ENCODE measurements around the gene ABHD2.

The ABHD2 gene

DNA sequence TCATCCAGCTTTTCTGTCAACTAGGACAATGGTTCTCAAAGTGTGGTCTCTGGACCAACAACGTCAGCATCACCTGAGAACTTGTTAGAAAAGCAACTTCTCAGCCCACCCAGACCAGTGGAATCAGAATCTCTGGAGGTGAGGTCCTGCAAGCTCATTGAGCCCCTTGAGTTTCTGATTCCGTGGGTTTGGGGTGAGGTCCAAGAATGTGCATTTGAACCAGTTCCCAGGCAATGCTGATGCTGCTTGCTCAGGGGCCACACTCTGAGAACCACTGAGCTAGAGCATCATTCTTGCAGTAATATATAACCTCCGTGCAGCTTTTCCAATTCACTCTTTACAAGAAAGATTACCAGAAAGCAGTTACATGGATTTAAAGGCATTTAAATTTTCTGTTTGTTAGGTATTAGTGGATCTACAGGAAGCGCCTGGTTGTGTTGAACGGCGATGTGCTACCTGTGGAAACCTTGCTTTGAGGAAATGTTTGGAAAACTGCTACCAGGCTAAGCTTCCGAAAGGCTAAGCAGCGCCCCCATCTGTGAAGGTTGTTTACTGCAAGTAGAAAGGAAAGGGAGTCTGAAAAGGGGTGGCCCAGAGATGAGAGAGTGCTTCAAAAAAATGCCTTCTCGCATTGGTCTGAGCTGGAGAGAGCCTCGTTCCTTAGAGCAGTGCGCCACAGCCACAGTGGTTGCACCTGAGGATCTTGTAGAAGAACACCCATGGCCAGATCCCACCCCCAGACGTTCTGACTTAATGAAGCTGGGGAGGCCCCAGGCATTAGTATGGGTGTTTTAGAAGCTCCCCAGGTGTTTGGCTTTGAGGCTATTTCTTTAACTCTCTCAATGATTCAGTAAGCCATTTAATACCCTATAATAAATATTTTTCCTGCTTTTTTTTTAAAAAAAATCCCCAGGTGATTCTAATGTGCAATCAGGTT is 83.1 kb downstream of the ABHD2 start:
- DNase-seq = no peak

DNA sequence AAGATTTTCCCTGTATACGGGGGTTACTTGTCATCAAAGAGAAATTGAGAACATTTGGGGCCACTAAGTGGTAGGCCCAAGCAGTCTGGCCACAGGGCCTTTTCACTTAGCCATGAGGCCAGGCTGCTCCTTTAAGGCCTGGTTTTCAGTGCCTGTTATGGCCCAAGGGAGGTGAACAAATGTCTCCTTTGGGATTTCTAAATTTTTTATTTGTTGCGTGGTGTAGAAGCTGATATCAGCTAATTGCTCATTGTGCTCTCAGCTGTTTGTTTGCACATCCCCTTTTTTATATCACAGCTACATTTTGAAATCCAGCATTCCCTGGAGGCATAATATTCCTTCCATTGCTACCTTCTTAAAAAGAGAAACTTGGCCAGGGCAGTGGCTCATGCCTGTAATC is 84.7 kb downstream of the ABHD2 start:
- DNase-seq = no peak

DNA sequence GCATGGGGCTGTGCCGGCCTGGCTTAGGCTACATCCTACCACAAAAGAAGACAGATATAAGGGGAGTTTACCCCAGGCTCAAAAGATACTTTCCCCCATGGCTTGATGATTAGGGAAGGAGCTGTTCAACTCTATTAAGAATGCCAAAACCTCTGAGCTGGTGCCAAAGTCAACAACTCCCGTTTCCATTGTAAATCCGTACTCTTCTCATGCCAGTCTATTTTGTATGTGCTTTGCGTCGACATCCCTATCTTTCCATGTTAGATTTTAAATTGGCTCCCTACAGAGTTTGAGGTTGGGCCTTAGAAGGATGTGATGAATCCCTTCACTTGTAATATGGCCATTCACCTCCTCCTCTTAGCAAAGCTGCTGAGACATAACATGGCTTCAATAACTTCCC is 86.2 kb downstream of the ABHD2 start:
- peak; percentile 5 for DNase-seq

DNA sequence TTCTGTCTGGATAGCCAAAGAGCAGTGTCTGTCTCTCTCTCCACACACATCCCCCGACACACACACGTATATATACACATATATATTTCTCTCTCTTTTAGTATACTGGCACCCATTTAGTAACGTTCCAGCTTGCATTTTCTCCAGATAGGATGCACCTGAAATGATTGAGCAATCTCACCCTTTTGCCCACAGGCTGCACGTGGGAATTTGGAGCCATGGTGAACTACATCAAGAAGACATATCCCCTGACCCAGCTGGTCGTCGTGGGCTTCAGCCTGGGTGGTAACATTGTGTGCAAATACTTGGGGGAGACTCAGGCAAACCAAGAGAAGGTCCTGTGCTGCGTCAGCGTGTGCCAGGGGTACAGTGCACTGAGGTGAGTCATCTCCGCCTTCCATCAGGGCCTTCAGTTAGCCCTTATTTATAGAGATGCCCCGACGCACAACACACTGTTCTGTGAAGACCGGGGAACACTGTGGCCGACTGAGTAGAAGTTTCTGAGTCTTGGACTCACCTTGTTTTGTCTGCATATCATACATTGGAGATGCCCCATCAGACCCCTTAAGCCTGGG is 87.4 kb downstream of the ABHD2 start:
- DNase-seq = no peak

DNA sequence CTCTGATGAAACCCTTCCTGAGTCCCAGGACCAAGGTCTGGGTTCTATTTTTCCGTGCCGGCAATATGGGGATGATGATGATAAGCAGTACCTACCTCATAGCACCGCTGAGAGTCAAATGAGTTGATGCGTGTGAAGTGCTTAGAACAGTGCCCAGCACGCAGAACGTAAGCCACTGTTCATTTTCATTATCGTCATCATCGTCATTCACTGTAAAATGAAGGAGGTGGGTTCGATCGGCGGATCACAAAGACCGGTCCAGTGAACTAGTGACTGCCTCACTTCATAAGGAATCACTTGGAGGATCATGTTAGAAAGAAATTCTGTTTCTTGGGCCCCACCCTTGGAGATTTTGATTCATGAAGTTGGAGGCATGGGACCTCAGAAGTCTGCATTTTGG is 88.9 kb downstream of the ABHD2 start:
- no peak for DNase-seq

DNA sequence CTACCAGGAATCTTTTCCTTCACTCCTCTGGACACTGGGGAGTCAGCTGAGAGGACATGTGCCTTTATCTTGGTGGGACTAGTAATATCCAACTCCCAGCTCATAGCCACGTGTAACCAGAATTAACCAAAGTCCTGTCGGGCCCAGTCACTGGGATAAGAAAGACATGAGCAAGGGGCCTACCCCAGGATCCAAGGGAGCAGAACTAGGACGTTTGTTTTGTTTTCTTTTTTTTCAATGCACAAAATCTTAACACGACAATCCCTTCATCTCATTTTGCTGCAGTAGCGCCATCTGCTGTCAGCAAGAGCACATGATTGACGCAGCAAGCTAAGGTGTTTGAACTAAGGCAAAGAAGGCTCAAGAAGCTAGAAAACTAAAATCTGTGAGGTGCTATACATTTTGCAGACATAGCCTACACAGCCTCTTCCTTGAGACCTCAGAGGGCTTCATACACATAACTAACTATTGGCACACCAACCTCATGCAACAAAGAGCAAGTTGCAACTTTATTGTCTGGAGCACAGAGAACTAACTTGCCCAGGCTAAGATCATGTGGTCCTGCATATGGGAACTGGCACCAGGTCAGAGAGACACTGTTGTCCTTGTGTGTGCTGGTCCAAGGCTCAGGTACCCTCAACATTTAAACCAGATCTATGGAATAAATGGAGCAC is 89.5 kb downstream of the ABHD2 start:
- DNase-seq = peak; percentile 5

DNA sequence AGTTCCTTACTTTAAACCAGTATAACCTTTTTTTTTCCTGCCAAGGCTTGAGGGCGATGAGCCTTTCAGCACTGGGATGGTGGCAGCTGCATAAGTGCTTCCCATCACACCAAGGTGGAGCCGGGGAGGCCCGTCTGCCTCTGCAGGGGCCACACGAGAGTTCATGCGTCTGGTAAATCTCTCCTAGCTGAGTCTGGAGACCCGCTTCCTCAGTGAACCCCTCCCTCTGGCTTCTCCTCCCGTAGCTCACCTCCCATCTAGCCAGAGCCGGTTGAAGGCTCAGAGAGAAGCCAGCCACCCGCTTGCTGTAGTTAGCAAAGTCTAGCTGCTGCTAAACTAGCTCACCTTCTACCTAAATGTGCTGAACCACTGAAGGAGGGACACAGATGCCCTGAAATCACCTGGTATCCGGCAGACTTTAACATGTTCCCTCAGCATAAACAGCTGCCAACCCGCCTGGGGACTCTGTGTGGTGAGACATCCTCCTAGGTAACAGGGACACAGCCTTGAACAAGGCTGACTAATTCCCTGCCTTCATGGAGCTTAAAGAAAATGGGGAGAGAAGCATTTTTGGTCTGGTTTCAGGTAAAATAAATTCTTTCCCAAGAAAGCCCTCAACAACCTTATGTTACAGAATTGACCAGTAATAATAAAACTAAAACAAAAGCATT is 90.2 kb downstream of the ABHD2 start:
- no peak for DNase-seq

DNA sequence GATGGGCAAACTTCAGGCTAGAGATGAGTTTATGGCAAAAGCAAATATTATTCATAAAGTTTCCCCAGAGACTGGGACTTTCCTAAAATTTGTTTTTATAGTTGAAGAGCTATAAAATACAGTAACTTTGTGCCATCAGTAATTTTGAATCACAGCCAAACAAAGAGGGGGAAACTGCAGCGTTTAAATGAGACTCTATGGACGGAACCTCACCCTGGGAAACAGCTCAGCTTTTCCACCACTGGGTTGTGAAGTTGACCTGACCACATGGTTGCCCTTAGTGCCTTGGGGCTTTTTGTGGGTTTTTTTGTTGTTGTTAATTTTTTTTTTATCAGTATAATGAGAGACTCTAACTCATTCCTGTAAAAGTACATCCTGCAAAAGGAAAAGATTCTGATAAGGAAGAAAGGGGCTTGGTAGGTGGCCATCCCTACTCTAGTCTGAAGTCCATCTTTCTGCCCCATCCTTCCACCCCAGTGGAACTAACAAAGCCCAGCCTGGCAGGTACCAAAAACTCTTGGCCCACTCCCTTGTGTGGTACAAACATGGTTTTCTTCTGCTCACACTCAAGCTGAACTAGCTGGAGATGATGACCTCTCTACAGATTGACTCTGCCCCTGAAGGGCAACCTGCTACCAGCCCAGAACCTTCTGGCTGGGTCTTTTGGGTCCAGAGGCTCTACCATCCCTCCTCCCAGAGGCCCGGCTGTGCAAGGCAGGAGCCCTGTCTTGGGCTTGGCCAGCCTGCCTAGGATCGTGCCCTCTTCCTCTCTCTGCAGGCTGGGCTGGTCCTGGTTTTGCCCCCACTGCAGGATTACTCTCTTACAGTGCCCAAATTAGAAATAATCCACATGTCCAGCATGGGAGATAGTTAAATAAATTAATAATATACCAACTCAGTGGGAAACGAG is 92.0 kb downstream of the ABHD2 start:
- DNase-seq = no peak

DNA sequence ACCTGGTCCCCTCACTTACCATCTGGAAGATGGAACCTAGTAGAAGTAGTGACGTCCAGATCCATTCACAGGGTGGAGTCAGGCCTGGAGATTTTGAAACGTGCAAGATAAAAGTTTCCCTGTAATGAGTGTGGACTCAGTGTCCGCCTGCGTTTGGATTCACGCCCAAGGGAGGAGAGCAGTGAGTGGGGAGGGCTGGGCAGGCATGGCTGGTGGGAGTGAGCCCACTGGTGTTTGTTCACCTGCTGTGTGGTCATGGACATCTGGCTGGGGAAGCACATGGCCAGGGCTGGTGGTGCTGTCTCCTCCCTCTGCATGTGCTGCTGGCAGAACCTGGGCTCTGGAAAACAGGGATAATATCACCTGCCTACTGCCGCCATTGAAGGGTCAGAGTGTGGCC is 96.1 kb downstream of the ABHD2 start:
- no peak for DNase-seq

DNA sequence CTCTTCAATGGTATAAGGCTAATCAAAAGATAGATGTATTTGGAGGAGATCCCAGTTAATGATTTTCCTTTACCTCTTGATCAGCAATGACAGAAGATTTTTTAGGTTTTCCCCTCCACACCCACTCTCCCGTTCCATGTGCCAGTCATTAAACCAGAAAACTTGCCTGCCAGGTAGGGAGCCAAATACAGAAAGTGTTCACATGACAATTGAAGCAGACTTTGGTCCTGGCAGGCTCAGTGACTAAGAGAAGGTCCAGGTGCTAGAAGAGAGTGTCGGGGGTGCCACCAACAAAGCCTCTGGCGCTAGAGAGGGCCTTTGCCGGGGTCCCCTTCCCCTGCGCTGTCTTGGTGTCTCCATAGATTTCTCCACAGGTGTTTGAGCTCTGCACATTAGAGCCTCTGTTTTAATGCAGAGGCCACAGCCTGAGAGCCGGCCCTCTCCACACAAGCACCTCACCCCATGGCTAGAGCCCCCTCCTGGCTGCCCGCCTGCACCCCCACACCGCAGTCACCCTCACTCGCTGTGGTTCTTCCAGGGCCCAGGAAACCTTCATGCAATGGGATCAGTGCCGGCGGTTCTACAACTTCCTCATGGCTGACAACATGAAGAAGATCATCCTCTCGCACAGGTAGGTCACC is 96.8 kb downstream of the ABHD2 start:
- no peak for DNase-seq

DNA sequence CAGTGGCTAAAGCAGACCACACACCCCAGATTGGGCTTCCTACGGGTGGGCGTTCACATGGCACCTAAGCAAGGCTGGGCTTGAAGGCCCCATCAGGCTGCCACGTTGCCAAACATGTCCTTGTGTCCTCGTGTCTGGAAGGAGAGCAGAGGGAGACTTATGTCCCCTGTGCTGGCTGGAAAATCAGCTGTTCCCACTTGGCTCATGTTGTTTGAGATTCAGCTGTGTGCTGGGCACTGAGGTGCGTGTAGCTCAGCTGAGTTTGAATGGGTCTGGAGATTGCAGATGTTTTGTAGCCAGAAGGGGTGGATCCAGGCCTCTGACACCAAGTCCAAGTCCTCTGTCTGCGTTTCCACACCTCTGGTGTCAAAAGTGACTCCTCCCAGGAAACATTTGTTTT is 98.5 kb downstream of the ABHD2 start:
- no peak for DNase-seq

DNA sequence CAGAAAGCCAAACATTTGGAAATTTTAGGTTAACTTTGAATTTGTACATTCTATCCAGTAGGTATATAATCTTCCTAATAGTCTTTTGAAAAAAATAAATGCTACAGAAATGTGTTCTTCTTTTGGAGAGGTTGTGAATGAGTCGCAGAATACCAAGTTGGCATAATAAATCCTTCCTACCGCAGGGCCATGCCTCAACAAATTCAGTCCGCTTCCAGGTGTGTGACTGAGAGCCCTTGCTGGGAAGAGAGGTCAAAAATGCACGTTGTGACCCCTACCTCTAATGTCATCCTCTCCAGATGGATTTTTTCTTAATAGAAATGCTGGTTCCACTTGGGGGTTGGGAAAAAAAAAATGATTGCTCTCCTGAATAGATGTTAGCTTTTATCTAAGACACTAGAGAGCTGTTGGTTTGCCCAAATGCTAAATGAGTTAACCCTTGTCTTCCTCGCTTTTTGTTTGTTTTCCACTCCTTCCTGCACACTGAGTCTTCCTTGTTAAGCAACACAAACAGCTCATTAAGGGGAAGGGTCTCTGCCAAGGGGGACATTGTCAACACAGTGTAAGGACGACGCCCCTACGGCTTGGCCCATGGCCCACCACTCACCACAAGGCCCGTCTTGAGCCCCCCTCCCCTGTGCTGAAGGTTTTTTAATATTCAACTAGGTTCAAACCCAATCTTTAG is 99.2 kb downstream of the ABHD2 start:
- DNase-seq = no peak

DNA sequence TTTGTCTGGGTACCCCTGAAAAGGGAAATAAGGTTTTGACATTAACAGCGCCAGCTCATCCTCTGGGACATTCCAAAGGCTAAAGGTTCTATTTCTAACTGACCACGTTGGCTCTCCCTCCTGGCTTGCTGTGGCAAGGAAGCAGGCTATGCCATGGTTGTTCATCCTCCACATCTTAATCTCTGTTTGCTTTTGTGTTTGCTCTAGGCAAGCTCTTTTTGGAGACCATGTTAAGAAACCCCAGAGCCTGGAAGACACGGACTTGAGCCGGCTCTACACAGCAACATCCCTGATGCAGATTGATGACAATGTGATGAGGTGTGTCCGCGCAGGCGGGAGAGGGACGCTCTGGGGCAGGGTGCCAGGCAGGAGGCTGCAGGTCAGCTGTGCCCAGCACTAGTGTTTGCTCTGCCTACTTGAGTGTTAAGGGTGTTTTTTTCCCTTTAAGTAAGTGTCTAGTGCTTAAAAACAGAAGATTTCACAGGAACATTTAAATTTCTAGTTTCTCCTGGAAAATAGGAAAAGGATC is 99.8 kb downstream of the ABHD2 start:
- DNase-seq = peak; percentile 6

DNA sequence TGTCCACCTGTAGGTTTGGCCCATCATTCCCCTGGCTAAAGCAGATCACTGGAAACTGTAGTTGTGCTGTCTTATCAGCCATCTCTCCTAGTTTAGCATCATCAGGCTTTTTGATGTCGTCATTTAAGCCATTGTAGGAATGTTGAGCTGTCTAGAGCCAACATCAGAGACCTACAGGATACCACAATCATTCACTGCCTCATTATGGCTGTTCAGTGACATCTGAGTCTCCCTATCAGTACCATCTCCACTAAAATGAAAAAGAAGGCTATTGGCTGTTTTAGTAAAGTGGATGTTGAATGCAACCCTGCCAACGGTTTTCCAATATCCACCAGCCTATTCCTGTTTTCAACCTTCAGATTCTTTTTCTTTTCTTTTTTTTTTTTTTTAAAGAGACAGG is 103.9 kb downstream of the ABHD2 start:
- DNase-seq = no peak

DNA sequence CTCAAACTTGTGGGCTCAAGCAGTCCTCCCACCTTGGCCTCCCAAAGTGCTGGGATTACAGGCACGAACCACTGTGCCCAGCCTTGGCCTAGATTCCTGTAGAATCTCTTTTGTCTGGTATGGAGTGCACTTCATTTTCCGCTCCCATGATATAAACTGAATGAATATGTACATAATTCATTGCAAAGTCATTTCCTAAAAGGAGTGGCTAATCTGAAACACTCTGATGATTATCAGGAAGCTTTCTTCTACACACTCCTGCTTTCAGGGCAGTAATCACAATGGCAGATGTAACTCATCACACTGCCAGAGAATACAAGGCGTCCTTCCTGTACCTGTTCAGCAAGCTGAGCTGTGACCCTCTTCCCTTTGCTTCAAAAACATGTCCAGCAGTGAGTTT is 104.5 kb downstream of the ABHD2 start:
- no peak for DNase-seq

DNA sequence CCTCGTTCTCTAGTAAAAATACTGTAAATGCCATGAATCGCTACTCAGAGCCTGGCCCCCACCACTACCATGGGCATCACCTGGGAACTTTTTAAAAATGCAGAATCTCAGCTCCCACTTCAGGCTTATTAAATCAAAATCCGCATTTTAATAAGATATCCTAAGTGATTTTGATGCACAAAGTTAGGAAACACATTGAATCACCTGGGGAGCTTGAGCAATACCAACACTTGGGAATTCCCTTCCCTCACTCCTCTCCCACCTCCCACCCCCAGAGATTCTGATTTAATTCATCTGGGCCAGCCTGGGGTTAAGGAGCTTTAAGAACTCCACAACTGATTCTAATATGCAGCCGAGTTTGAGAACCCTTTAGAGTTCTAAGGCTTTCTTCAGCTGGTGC is 106.4 kb downstream of the ABHD2 start:
- no peak for DNase-seq

DNA sequence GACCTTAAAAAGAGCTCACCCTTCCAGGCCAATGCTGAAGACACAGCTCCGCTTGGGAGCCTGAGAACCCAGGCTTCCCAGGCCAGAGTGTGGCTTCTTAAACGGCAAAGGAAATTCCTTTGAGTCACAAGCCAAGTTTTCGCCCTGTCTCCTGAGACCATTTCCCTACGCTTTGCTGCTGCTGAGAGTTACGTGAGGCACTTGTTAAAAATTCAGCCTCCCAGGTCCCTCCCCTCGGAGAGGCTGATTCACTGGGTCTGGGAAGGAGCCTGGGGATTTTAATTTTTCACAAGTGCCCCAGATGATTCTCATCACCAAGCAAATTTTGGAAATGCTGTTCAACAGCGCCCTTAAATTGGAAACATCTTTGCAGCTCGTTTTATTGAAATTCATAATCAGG is 107.6 kb downstream of the ABHD2 start:
- DNase-seq = no peak

DNA sequence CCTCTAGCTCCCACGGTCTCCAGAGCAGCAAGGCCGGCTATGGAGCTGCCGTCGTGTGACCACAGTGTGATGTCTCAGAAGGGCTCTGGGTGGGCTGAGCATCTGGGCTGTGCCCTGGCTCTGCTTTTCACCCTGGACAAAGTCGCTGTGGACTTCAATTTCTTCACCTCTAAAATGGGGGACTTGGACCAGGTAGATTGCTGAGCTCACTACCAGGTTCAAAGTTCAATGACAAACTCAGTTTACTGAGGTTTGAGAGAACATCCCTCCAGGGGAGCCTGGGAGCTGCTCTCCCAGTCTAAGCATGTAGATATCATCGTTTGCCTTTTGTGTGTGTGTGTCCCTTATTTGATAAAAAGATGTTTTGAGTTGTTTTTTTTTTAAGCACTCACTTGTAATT is 108.0 kb downstream of the ABHD2 start:
- no peak for DNase-seq

DNA sequence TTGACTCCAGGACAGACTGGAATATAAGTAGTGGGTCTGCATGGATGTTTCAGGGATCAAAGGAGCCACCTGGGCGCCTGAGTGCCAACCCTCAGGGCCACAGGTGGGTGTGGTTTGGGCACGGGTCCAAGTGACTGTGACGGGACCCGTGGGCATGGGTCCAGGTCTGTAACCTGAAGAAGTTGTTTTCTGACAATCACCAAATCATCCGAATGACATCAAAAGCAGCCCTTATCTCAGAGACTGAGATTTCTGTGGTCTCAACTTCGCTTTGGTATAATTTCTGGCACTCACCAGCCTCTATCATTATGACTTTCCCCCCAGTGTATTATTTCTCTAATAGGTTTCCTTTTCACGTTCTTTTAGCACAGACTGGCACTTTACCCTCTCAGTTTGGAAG is 108.7 kb downstream of the ABHD2 start:
- peak; percentile 43 for DNase-seq

DNA sequence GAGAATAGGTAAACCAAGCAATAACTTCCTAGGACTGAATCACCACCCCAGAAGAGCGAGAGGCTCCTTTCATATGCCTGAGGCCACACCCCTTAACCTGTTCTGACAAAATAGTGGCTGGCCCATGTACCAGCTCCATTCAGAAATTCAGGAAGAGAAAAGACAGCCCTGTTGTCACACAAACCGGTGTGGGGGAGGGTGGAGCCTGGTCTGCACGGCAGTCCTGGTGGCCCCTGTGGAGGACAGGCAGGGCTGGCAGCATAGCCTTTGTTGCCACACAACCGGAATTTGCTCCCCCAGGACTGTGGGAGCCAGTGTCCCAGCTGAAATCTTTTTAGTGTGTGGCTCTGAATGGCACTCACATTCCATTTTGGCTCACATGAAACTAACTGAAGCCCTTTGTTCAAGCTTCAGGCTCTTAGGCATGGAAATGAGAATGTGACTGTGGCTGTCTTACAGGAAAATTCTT is 109.3 kb downstream of the ABHD2 start:
- peak; percentile 39 for DNase-seq

DNA sequence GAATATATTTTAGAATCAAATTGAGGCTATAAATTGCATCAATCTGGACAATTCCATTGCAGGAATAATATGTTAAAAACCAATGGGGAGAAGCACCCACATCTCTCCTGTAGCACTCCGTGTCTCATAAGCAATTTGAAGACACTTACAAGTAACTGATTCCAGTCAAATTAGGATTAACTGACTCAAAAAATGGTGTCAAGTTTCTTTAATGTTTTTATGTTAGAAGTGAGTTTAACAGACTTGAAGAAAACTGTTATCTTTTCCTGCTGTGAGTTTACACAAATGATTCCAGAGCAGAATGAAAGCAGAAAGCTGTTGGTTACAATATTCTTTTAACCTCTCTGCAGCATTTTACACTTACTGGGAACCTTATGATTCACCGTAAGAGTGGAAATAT is 109.9 kb downstream of the ABHD2 start:
- no peak for DNase-seq
